Measurements from ENCODE around the gene HTR5A.

HTR5A gene

GRCh38 chr7:155103839-155104238, 33.7 kb downstream of the HTR5A start:
- H3K4me3 ChIP-seq (ENCODE audit: control insufficient read depth, low read depth, low read length): no peak overlapping the region
- no peak for TF ChIP-seq CTCF (conservative IDR thresholded peaks at IDR 0.05; ENCODE audit: control insufficient read depth, insufficient read depth, low read depth, low read length)
- DNase-seq (ENCODE audit: low read depth): no peak

GRCh38 chr7:155104913-155105312, 34.8 kb downstream of the HTR5A start:
- TF ChIP-seq CTCF (conservative IDR thresholded peaks at IDR 0.05; ENCODE audit: control insufficient read depth, insufficient read depth, low read depth, low read length): no peak
- H3K4me3 ChIP-seq (ENCODE audit: control insufficient read depth, low read depth, low read length): no peak overlapping the region
- DNase-seq (ENCODE audit: low read depth): no peak

- no peak for TF ChIP-seq CTCF (conservative IDR thresholded peaks at IDR 0.05; ENCODE audit: control insufficient read depth, insufficient read depth, low read depth, low read length)
- DNase-seq (ENCODE audit: low read depth): no peak
Observed at GRCh38 chr7:155106356-155106755, 36.2 kb downstream of the HTR5A start.

GRCh38 chr7:155107126-155107525, 37.0 kb downstream of the HTR5A start:
- DNase-seq (ENCODE audit: low read depth): no peak
- no peak for TF ChIP-seq CTCF (conservative IDR thresholded peaks at IDR 0.05; ENCODE audit: control insufficient read depth, insufficient read depth, low read depth, low read length)
- H3K4me3 ChIP-seq (ENCODE audit: control insufficient read depth, low read depth, low read length): no peak overlapping the region

More at GRCh38 chr7:155106356-155106755, 36.2 kb downstream of the HTR5A start:
- H3K4me3 ChIP-seq (ENCODE audit: control insufficient read depth, low read depth, low read length): no peak overlapping the region

GRCh38 chr7:155108144-155108901, 38.2 kb downstream of the HTR5A start:
- DNase-seq (ENCODE audit: low read depth): no peak
- H3K4me3 ChIP-seq (ENCODE audit: control insufficient read depth, low read depth, low read length): no peak overlapping the region
- TF ChIP-seq CTCF (conservative IDR thresholded peaks at IDR 0.05; ENCODE audit: control insufficient read depth, insufficient read depth, low read depth, low read length): no peak

- H3K4me3 ChIP-seq (ENCODE audit: control insufficient read depth, low read depth, low read length): no peak overlapping the region
- DNase-seq (ENCODE audit: low read depth): no peak
- TF ChIP-seq CTCF (conservative IDR thresholded peaks at IDR 0.05; ENCODE audit: control insufficient read depth, insufficient read depth, low read depth, low read length): no peak
Observed at GRCh38 chr7:155109121-155109520, 39.0 kb downstream of the HTR5A start.

All from fibroblast of mammary gland (primary cell).